Stimulated activated CD8-positive, alpha-beta memory T cell treated with anti-CD3 and anti-CD28 coated beads, Interleukin-7, amount 100 ng/mL, for 24 hours (primary cell): ENCODE measurements around the gene BCAS3.

Experiments used
- DNase-seq: peaks from one replicate; pipeline ENCODE4 v3.0.0-alpha.2; 2020; ENCODE audit warnings: low read depth

BCAS3 gene

DNA sequence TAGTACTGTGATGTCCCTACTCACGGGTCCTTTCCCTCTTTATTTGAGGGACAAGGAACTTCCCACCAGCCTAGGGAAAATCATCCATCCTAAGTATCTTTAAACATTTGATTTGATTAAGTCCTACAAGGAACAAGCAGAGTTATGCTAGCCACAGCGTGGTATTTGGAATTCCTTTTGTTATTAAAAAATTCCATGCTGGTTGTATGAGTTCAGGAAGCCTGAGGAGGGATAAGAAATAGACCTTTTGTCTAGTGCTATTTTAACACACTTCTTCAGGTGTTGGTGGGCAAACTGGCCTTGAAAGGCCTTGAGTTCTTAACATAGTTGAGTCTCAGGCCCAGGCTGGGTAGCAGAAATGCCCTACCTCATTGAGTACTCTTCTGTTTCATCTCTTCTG lies 616.6 kb downstream of the BCAS3 start:
- no peak for DNase-seq

DNA sequence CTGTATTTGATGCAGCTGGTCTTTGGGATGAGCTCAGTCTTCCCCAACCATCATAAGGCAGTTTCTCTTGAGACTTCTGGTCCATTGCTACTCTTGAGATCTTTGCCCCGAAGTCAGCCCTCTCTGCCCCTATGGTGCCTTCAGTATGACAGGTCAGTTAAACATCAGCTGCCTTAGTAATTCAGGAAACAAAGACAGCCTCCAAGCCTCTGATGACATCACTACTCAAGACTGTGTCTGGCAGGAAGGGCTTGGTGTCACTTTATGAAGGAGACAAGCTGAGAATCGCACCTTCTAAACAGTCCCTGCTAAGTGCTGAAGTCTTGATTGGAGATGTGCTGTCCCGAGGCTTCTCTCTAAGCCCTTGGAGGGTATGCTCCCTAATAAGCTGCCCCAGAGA lies 617.1 kb downstream of the BCAS3 start:
- DNase-seq = no peak

DNA sequence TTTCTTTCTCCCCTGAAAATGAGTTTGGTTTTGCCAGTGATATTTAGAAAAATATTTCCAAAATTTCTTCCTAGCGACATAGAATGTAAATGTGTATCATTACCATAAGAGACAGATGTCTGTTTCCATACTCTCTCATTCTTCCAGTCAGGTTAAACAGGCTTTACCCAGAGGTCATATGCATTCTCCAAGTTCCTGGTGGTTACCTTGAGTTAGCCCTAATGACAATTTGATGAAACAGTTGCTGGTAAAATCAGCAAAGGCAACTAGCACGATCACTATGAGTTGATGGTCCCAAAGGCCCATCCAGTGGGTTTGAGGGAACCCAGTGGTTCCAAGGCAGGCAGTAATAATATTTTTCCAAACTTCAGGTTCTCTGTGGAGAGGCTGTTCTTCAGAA lies 618.4 kb downstream of the BCAS3 start:
- no peak for DNase-seq

DNA sequence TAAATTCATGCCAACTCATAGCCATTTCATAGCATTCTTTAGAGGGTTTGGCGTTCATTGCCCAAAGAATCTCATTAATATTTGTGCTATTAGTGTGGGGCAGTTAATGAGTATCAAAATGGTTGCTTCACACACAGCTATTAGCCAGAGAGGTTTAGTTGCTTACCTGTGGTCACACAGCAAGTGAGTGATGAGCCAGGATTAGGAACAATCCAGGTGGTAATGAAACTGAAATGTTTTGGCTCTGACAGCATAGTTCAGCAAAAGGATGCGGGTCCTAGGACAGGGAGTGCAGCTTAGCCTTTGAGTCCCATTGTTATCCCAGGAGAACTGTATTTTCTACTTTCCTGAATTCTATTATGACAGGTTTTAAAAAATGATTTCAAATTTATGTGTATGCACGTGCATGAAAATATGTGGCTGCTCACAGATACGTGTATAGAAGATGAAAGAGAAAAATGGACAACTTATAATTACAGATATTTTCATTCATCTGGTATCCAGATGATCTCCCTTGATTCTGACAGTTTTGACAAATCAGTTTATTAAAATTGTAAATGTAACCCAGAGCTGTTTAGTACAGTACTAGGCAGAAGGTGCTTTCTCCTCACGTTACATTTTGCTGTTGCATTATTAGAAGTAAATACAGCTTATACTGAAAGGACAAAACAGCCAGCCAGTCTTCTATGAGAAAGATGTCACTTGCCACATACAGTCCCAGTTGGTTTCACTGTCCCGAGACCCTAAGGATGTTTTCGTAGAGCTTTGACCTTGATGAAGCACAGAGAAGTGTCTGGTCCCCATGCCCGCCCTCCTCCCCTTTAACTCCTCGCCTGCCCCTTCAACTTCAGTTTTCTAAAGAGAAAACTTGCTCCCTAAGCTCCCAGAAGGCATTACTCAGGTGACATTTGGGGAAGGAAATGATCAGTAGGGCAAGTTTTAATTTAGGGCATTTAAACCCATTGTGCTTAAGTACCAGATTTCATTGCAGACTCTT lies 622.2 kb downstream of the BCAS3 start:
- no peak for DNase-seq

DNA sequence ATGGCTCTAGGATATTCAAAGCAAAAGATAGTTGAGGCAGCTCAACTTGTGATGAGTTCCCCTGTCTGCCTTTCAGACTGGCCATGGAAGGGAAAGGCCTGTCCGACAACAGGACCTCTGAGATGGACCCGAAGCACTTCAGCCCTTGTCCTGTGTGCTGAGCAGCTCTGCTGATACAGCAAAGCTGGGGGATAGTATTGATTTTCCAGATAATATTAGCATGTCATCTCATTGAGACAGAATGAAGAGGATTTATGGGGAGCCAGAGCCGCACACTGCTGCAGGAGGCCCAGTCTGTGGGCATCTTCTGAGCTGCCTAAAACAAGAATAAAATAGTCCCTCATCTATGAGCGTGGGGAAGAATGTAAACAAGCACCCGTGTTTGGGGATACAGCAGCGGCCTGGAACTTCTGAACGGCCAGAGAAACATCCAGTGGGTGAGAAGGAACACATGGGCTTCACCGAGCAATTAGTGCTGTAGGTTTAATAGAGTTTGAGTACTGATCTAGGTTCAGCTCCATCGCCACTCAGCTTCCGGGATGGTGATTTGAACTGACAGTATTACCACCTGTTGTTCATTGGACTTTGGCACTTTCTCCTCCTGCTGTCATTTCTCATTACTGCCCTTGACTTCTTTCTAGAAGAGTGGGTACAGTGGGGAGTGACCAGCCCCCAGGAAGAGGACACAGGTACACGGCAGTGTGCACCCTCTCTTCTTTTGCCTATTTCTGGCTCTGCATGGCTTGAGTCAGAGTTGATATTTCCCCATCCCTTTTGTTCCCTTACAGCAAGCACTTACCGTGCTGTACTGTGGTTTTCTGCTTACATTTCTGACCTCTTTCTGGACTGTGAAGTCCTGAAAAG lies 625.5 kb downstream of the BCAS3 start:
- no peak for DNase-seq

DNA sequence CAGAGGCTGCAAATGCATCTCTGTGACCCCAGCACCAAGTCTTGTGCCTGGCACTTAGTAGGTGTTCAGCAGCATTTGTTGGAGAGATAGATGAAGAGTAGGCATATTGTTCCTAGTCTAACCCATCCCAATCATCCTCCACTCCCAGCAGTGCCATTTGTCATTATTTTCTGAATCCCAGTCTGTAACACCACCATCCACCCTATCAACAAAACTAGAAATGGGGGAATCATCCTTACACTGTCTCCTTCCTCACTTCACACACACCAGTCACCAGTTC lies 626.1 kb downstream of the BCAS3 start:
- no peak for DNase-seq

DNA sequence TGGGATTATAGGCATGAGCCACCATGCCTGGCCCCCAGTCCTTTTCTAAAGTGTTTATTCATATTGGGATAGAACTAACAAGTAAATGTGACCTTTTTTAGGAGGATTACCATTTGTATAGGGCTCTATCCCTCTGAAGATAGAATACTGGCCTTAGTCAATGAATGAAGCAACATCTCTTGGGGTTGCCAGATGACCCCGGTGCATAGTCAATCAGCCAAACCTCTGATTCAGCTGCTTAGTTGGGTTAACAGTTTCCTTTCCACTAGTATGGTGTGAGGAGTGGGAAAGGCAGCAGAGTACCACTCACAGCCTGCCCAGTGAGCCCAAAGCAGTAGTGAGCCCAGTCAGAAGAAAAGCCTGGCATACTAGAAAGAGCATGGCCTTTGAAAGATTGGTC lies 627.4 kb downstream of the BCAS3 start:
- no peak for DNase-seq

DNA sequence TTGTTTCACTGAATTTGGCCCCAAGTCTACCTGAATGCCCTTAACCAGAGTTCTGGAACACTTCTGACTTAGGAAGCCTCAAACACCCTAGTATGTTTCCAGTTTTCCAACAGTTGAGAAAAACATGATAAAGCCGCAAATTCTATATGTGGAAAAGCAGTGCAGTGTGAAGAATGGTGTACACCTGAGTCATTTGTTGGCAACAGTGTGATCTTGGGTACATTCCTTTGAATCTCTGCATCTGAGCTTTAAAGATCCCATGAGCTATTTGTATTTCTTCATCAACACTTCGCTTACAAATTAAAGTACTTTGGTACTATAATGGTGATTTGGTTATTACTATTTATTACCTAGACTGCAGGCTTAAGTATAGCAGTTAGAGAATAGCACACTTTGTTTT lies 628.4 kb downstream of the BCAS3 start:
- DNase-seq = no peak

DNA sequence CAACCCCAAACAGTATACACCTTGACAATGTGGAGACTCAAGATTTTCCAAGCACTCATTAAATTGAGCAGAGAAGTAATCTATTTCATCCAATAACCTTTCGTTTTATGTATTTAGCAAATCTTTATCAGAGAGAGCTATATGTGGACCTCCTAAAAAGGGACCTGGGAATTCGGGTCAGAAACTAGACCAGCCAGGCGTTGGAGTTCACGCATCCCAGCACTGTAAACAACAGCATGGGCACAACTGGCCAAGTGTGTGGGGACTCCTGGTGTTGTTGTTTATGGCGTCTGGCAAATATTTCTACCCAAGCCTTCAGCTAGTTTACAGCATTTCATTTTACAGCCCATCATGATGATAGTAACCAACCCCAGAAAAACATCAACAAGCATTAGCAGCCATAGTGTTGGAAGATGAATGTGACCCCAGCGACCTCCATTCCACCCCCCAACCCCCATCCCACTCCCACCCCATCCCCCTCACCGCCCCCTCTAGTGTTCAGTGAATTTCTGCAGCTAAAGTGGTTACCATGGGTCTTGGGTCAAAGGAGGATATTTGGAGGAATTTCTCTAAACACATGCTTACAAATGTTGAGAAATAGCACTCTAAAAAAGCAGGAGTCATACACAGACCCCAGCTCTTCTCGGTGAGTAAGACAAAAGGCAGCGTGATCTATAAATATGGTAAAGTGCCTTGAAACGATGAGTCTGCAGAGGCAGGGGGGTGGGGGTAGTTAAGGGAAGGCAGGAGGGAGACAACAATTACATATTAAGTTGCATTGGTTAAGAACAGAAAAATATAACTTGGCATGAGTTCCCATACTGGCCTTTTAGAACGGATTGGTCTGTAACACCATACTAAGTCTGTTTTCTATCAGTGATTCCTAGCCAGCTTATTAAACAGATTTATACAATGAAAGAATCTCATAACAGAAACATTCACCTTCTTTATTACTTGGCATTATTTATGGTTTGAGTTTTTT lies 630.5 kb downstream of the BCAS3 start:
- DNase-seq = no peak

DNA sequence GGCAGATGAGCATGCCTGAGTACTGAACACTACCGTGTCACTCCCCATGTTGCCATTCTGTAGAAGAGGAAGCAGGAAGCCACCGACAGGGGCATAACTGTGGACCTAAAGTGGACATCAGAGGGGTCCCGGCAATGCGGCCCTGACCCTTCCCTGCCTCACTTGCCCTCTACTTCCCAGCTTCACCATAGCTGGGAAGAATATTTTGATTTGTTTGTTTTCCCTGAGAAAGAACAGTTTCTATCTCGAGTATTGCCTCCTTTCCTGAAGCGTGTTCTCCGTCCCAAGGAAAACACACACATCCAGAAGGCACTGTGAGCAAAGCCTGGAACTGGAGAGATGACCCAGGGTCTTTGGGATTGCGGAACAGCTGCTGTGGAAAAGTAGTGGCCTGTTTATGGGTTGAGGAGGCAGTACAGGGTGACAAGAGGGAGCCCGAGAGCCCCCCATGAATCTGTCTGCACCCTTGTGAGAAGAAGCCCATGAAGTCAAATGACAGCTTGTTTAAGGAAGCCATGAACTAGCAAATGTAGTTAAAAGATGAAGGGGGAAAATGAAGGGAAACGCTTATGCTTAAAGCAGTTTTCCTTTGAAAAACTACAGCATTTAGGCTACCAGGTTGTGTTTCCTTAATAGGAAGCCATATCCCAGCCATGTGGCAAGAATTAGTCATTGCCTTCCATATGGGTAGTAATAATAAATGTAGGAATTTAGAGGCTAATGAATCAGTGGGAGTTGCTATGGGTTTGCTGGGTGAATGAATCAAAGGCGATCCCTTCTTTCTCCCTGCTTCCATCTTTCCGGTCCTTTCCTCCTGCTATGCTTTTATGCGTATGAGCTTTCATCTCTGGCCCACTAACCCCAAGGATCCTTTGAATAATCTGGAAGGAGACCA lies 632.0 kb downstream of the BCAS3 start:
- DNase-seq = no peak

DNA sequence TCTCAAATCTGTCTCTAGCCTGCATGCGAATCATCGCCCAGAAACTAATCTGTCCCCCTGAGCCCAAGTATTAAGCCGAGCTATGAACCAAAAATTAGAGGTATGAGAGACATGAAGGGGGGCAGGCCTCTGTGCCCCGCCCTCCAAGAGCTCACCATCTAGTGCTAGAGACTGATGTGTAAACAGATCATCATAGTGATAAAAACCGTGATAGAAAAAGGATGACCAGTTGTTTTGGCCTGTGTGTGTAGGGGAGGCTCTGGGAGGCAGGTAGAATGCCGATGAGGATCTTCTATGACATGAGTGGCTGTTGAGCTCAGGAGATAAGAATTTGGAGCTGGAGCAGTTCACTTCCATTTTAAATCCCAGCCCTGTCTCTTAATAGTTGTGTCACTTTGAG lies 632.9 kb downstream of the BCAS3 start:
- no peak for DNase-seq

DNA sequence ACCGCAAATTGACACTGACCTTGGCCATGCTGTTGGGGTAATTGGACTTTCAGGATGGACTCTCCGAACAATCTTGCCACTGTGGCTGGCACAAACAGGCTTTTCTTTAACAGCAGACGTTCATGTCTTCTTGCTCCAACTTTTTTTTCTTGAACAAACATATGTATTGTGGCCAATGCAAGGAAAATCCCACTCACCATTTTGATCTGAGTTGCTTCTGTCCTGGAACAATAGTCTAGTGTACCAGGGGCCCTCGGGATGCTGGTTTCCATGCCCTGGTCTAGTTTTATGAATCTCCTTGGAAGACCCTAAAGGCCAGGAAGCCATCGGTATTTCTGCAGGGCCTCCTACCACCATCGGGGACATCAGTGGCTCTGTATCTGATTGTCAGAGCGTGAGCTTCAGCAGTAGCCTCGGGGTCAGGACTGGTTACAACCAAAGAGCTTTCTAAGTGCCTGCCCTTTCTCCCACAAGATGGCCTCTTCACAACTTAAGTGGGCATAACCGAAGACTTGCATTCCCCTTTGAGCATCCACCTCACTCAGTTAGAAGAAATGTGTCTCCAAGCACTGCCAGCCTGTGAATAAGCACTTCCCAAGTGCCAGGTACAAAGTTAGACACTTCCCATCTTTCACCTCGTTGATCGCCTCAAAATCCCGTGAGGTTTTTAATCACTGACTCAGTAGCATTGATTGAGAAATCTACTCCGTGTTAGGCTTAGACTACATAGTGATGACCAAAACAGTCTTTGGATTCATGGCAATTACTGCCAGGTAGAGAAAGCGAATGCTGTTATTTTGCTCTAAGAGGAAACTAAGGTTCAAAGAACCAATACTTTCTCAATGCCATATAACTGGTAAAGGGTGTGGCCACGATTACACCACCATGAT lies 635.0 kb downstream of the BCAS3 start:
- DNase-seq = no peak

DNA sequence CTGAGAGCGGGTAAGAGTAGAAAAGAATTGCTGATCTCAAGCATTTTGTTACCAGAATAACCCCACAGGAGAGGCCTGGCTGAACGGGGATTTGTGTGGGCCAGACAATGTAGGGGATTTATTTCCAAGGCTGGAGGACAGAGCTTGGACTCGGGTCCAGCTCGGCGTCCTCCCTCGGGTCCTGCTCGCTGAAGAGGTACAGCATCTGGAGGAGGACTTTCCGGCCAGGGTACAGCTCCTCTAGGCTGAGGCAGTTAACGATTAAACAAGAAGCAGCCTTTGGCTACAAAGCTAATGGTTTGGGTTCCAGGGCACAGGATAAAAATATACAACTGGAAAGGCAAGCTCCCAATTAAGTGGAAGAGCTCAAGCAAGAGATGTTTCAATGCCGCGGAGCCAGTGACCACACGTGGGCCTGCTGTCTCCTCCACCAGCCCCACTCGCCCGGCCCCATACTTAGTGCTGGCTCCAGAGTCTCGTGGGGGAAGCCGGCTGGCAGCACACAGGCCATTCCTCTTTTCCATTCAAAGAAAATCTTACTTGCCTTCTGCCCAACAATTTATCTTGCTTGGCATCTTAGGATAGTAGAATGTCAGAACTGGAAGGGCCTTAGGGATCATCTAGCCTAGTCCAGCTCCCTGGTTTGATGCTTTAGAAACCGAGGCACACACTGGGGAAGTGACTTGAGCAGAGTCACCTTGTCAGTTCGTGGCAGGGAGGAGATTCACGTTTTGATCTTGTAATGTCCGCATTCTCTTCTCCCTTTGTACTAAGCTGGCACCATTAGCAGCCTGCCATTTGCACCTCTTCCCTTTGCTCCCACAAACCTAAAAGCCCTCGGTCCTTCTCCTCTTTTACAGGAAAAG lies 636.0 kb downstream of the BCAS3 start:
- DNase-seq = no peak

DNA sequence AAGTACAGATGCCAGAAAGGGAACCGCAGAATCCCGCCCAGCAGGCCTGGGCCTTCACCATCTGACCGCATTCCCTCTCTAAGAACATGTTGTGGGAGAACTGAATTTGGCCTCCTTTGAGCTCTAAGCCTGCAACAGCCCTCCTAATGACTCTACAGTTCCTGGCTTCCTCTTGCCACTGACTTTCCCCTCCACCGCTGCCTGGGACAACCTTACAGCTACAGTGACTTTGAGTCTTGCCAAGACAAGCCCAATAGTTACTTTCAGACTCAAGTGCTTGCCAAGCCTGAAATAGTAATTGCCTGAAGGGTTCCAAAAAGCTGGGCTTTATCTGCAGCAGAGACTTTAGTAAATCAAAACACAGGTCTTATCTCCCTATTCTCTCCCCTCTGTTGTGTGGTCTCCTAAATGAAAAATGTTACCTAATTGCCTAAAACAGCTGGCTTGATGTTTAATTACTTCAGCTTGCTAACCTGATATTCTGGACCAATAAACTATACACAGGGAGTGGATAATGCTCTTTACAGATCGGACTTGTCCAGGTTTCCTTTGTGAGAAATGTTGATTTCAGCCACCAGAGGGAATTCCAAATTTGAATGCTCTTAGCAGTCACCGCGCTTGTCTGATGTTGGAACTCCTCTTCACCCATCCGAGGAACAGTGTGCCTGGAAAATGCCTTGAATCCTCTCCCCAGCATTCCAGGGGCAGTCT lies 636.9 kb downstream of the BCAS3 start:
- DNase-seq = no peak

DNA sequence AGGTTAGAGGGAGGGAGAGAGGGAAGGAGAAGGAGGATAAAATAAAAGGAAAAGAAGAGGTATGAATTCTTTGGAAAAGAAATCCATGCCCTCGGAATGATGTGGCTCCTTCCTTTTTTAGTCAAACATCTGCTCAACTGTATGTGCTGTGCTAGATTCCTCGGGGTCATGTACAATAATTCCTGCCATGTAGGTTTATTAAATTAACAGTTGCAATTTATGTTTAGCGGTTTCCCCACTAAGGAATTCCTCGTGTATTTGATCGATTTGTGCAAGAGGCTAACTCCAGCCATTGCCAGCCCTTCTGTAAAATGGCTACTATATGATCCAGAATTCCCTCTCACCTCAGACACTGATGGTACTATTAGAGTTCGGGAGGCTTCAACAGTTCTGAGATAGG lies 639.0 kb downstream of the BCAS3 start:
- DNase-seq = no peak

DNA sequence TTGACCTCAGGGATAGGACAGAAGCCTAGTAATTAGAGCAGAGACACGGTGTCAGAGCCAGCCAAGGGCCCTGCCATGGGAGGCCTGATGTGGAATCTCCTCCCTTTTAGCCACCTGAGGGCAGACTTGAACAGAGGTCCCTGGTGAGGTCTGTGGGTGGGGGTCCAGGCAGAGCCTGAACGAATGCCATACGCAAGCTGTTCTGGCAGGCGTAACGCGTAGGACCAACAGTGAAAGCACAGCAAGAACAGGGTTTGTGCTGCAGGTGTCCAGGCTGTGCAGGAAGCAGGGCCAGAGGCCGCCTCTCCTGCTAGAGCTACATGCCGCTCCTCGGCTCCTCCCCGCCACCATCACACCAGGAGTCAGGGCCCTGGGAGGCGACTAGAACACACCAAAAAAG lies 640.1 kb downstream of the BCAS3 start:
- no peak for DNase-seq

DNA sequence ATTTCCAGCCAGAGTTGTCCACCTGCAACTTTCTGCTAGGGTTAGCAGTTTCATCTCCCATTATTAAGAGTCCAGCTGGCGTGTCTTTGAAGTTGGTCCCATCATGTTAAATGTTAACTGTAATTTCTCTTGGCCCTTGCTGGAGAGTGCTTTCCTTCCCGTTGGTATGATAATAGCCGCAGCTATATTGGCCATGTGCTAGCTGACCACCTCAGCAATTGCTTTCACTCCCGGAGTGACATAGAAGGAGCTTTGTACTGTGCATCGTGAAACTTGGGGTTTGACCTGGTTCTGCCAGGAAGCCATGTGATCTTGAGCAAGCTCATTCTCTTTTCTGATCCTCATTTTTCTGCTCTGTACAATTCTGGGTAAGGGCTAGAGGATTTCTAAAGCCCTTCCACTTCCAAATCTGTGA lies 641.0 kb downstream of the BCAS3 start:
- DNase-seq = no peak

DNA sequence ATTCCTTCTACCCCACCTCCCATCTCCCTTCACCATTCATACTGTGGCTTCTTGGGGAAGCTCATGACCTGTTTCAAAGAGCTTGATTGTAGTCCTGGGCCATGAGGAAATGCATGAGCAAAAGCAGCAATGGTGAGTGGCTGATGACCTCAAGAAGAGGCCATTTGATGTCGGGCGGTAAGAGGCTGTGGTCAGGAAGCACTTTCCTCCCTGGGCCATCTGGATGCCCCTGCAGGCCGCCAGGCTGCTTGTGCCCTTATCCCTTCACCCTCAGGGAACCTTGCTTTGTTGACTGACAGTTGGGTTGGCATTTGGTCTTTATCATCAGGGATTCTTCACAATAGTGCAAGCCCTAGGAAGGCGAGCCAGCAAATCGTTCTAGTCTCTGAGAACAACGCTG lies 643.7 kb downstream of the BCAS3 start:
- DNase-seq = no peak
